ENCODE results near the gene WRAP53. TPM values are rescaled to one million over a fixed set of nuclear protein-coding genes. Genes with fewer than 3 reads are reported as not detected.

Gene WRAP53
- total RNA-seq, 1 donor from 2014 or later, result 19.5 TPM

- no peak overlapping the region for H3K4me3 Mint-ChIP-seq (ENCODE audit: unreplicated experiment)
Measured at GRCh38 chr17:7744416-7744815, 56.1 kb downstream of the WRAP53 start.

GRCh38 chr17:7745748-7746470, 57.6 kb downstream of the WRAP53 start:
- H3K27ac Mint-ChIP-seq (ENCODE audit: unreplicated experiment), result no peak overlapping the region
- no peak overlapping the region for H3K4me3 Mint-ChIP-seq (ENCODE audit: unreplicated experiment)
- peaks cover 3% of the 10 kb centered on the region for H3K9me3 Mint-ChIP-seq (ENCODE audit: unreplicated experiment)
- no peaks in the 10 kb centered on the region for H3K36me3 Mint-ChIP-seq (ENCODE audit: unreplicated experiment)
- no peak for DNase-seq
- peaks cover 3% of the 10 kb centered on the region for H3K27me3 Mint-ChIP-seq (ENCODE audit: unreplicated experiment)
- no peak for TF ChIP-seq CTCF (IDR thresholded peaks at IDR 0.05; ENCODE audit: partially characterized antibody, unreplicated experiment)
- H3K4me1 Mint-ChIP-seq (ENCODE audit: low read depth, unreplicated experiment), result no peaks in the 10 kb centered on the region

More at GRCh38 chr17:7744416-7744815, 56.1 kb downstream of the WRAP53 start:
- Mint-ChIP-seq H3K27ac (ENCODE audit: unreplicated experiment) (no peak overlapping the region), H3K9me3 (ENCODE audit: unreplicated experiment) (peaks cover 5% of the 10 kb centered on the region), H3K36me3 (ENCODE audit: unreplicated experiment) (no peaks in the 10 kb centered on the region), H3K4me1 (ENCODE audit: low read depth, unreplicated experiment) (no peaks in the 10 kb centered on the region), H3K27me3 (ENCODE audit: unreplicated experiment) (peaks cover 4% of the 10 kb centered on the region)
- no peak for DNase-seq
- TF ChIP-seq CTCF (IDR thresholded peaks at IDR 0.05; ENCODE audit: partially characterized antibody, unreplicated experiment), result no peak

GRCh38 chr17:7747635-7748071, 59.4 kb downstream of the WRAP53 start:
- Mint-ChIP-seq H3K4me1 (ENCODE audit: low read depth, unreplicated experiment) (no peaks in the 10 kb centered on the region), H3K27ac (ENCODE audit: unreplicated experiment) (no peak overlapping the region)
- DNase-seq, result no peak

GRCh38 chr17:7748076-7748775, 59.9 kb downstream of the WRAP53 start:
- peaks cover 5% of the 10 kb centered on the region for H3K36me3 Mint-ChIP-seq (ENCODE audit: unreplicated experiment)
- DNase-seq, result no peak
- H3K27ac Mint-ChIP-seq (ENCODE audit: unreplicated experiment), result no peak overlapping the region
- H3K9me3 Mint-ChIP-seq (ENCODE audit: unreplicated experiment), result peaks cover 3% of the 10 kb centered on the region
- TF ChIP-seq CTCF (IDR thresholded peaks at IDR 0.05; ENCODE audit: partially characterized antibody, unreplicated experiment), result no peak
- no peaks in the 10 kb centered on the region for H3K4me1 Mint-ChIP-seq (ENCODE audit: low read depth, unreplicated experiment)
- no peaks in the 10 kb centered on the region for H3K27me3 Mint-ChIP-seq (ENCODE audit: unreplicated experiment)
- no peak overlapping the region for H3K4me3 Mint-ChIP-seq (ENCODE audit: unreplicated experiment)

More at GRCh38 chr17:7747635-7748071, 59.4 kb downstream of the WRAP53 start:
- Mint-ChIP-seq H3K4me3 (ENCODE audit: unreplicated experiment) (no peak overlapping the region), H3K36me3 (ENCODE audit: unreplicated experiment) (no peaks in the 10 kb centered on the region), H3K27me3 (ENCODE audit: unreplicated experiment) (peaks cover 2% of the 10 kb centered on the region), H3K9me3 (ENCODE audit: unreplicated experiment) (peaks cover 3% of the 10 kb centered on the region)
- TF ChIP-seq CTCF (IDR thresholded peaks at IDR 0.05; ENCODE audit: partially characterized antibody, unreplicated experiment), result no peak

- H3K36me3 Mint-ChIP-seq (ENCODE audit: unreplicated experiment), result peaks cover 5% of the 10 kb centered on the region
- H3K4me1 Mint-ChIP-seq (ENCODE audit: low read depth, unreplicated experiment), result no peaks in the 10 kb centered on the region
- peaks cover 2% of the 10 kb centered on the region for H3K27me3 Mint-ChIP-seq (ENCODE audit: unreplicated experiment)
Measured at GRCh38 chr17:7750321-7750821, 62.1 kb downstream of the WRAP53 start.

More at GRCh38 chr17:7750321-7750821, 62.1 kb downstream of the WRAP53 start:
- H3K4me3 Mint-ChIP-seq (ENCODE audit: unreplicated experiment), result no peak overlapping the region
- TF ChIP-seq CTCF (IDR thresholded peaks at IDR 0.05; ENCODE audit: partially characterized antibody, unreplicated experiment), result no peak
- H3K9me3 Mint-ChIP-seq (ENCODE audit: unreplicated experiment), result no peaks in the 10 kb centered on the region
- DNase-seq, result no peak
- no peak overlapping the region for H3K27ac Mint-ChIP-seq (ENCODE audit: unreplicated experiment)

All from glutamatergic neuron (in vitro differentiated cells).